GM12872 (cell line): ENCODE measurements around the gene KLHL29.

Source experiments
- TF ChIP-seq, protein P1 (sequence below): IDR thresholded peaks from 3 replicates; pipeline ENCODE4 v1.5.1; 2011; ENCODE audit warnings: low read depth, mild to moderate bottlenecking, low read length, moderate library complexity; ENCODE audit not compliant: insufficient read depth

Gene KLHL29

DNA sequence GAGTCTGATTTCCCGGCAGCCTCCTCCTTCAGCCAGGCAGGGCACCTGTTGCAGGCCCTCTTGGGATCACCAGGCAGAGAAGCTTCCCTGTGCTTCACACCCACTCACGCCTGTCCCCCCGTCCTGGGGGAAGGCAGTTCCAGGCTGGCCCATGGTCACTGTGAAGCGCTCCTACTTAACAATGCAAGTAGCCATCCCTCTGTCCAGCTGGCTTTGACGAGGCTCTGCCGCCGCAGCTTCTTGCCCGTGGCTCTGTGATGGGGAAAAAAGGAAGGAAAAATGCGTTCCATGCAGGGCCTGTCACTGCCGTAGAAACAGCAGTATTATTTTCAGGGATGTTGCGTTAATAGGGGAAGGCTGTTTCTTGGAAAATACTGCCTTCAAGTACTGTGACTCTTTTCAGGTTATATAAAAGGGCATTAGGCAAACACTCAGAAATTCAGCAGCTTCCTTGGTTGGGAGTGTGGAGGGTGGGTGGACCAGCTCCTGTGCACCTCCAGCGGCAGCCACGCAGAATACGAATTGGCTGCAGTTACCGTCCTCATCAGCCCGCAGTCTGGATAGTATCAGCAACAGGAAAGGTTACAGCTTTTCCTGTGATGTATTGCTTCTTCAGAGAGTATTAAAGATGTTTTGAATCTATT, 232.3 kb downstream of the KLHL29 start:
- TF ChIP-seq, protein P1, sequence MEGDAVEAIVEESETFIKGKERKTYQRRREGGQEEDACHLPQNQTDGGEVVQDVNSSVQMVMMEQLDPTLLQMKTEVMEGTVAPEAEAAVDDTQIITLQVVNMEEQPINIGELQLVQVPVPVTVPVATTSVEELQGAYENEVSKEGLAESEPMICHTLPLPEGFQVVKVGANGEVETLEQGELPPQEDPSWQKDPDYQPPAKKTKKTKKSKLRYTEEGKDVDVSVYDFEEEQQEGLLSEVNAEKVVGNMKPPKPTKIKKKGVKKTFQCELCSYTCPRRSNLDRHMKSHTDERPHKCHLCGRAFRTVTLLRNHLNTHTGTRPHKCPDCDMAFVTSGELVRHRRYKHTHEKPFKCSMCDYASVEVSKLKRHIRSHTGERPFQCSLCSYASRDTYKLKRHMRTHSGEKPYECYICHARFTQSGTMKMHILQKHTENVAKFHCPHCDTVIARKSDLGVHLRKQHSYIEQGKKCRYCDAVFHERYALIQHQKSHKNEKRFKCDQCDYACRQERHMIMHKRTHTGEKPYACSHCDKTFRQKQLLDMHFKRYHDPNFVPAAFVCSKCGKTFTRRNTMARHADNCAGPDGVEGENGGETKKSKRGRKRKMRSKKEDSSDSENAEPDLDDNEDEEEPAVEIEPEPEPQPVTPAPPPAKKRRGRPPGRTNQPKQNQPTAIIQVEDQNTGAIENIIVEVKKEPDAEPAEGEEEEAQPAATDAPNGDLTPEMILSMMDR: no peak

DNA sequence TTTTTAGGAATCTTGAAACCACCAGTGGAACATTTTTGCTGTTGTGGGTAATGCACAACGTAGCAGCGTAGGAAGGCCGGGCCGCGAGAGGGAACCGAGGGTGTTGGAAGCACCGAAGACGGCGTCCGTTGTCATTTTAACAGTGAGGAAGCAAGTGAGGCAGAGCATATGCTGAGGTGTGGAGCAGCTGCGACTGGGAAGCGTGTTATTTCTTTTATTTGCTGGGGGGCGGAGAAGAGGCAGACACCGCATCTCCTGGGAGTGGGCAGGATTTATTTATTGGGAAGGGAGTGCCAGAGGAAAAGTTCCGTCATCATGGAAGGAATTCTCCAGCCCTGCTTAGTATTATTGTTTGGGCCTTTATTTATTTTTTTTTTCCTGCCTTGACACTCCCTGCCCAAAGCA, 232.8 kb downstream of the KLHL29 start:
- TF ChIP-seq, protein P1: no peak

DNA sequence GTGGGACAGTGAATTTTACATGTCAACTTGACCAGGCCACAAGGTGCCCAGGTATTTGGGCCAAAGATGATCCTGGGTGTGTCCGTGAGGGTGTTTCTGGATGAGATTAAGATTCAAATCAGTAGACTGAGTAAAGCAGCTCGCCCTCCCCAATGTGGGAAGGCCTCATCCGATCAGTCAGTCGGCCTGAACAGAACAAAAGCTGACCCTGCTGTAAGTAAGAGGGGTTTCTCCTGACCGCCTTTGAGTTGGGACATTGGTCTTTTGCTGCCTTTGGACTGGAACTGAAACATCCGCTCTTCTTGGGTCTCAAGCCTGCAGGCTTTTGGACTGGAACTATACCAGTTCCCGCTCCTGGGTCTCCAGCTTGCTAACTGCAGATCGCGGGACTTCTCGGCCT, 233.3 kb downstream of the KLHL29 start:
- TF ChIP-seq, protein P1: no peak

DNA sequence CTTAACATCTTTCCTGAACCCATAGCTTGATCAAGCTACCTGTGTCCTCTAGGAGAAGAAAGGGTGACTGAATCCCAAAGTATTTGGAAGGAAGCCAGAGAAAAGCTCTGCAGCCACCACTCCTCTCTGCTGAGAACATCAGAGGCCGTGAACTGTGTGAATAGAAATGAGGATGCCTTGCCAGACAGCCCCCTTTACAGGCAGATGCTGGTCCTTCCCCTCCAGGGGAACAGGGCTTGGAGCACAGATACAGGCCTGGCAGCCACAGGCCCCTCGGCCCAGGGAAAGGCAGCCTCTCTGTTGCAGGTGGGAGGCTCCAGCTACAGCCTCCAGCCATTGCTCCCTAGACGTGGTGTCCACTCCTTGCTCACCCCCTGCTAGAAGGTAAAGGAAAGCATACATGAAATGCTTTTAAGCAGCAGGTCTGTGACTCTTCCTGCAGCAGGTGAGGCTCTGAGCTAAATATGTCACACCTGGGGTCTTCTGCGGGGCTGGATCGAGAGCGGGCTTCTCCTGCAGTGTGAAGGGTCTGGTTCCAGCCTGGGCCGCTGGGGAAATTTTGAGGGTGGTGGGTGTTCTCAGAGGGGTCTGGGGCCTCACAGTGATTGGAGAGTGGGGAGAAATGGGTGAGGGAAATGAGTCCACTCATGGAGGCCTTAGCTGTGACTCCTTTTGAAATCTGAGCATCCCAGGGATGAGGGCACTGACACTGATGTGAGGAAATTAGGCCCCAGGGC, 234.0 kb downstream of the KLHL29 start:
- TF ChIP-seq, protein P1: no peak

DNA sequence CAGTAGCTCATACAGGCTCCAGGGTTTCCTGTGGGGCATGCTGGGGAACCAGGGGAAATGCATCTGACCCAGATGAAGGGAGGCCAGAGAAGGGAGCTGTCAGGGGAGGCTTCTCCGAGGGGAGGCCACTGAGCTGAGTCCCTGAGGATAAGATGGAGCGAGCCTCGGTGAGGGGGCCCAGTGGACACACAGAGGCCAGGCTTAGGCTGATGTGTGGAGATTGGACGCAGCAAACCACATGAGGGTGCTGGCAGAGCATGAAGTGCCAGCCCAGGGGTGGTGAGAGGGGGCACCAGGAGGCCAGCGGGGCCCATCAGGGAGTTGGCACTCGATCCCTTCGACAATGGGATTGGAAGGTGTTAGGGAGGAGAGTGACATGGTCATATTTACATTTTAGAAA, 235.0 kb downstream of the KLHL29 start:
- TF ChIP-seq, protein P1: no peak

DNA sequence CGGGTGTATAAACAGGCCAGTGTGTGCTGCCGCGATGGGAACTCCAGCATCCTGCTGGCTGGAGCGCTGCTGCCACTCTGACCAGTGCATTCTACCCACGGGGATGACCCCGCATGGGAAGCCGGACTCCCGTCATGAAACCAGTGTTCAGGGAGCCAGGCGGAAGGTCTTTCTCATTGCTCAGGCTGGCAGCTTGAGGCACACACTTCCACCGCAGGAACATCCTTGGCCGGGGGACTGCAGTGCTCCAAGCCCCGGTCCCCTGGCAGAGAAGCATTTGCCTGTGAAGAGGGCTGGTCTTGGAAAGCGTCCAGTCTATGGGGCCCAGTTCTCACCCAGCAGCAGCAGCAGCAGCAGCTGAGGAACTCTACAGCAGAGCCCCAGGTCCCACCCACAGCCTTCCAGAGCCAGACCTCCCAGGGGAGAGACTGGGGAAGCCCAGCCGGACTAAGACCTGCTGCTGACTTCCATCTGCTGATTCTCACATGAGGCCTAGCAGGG, 235.9 kb downstream of the KLHL29 start:
- TF ChIP-seq, protein P1: no peak

DNA sequence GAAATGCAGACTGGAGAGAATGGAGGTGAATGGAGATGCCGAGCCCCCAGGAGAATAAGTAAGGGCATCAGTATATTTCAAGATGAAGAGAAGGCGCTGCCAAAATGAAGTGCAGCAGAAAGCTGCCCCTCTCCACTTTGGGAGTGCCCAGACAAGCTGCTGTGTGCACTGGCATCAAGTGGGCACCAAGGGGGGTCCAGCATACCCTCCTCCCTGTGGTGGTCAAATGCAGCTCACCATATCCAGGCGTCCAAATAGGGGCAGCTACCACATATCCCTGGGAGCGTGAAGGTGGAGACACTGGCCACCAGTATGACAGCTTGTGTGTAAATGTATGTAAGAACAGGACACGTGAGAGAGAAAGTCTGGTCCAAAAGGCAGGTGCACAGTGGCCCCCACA, 236.6 kb downstream of the KLHL29 start:
- TF ChIP-seq, protein P1: no peak
